T follicular helper cell (primary cell): ENCODE results near the gene CIBAR2.

Source experiments
- DNase-seq: peaks from one replicate; pipeline ENCODE4 v3.0.0-alpha.2; 2020; ENCODE audit warnings: low read depth
- total RNA-seq, 2 experiments: gene quantifications; one replicate each; lab custom pipeline; 2026; lab: John Stamatoyannopoulos, UW

CIBAR2 gene
- 0 reads per million in 2 experiments for total RNA-seq

GRCh38 chr16:85112364-85112763 lies at the start of gene CIBAR2:
CIBAR2 (minus strand) TSS chr16:85112472; CDS start chr16:85112352, 120 bp downstream.
- DNase-seq: no peak

GRCh38 chr16:85159179-85159980 lies 47.1 kb upstream of the CIBAR2 start:
- no peak for DNase-seq

GRCh38 chr16:85158743-85159178 lies 46.5 kb upstream of the CIBAR2 start:
- DNase-seq: no peak

DNA sequence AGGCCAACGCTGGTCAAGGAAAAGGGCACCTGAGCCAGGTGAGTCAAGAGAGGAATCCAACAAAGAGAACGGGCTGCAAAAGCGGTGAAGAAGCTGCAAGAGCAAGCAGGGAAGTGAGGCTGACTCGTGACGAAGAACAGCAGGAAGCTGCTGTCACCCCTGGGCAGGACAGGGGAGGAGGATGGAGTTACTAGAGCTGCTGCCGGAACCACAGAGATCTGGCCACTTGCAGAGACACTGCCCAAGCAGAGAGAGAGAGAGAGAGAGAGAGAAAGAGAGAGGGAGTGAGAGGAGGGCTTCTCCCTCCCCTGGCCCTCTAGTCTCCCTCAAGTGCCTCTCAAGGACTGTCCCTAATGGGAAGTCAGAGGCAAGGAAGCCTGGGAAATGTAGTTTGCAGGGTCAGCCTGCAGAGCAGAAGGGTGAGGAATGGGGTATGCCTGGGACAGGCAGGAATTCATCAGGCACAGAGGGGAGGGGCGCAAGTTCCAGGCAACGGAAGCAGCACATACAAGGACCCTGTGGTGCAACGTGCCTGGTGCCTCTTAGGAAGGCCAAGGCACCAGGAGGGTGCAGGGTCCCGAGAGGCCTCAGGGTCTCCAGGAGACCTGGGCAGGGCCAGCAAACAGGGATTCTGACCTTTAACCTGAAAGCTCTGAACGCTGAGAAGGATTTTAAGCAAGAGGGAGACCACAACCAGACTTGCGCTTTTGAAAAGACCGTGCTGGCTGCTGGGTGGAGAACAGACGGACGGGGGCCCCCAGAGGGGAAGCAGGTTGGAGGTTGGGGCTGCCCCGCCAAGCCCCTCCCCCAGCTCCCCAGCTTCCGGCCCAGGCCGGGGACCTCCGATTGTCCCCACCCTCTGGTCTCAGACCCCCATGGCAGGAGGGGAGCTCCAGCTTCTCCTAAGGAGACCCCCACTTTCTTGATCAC lies 45.8 kb upstream of the CIBAR2 start:
- DNase-seq: no peak

DNA sequence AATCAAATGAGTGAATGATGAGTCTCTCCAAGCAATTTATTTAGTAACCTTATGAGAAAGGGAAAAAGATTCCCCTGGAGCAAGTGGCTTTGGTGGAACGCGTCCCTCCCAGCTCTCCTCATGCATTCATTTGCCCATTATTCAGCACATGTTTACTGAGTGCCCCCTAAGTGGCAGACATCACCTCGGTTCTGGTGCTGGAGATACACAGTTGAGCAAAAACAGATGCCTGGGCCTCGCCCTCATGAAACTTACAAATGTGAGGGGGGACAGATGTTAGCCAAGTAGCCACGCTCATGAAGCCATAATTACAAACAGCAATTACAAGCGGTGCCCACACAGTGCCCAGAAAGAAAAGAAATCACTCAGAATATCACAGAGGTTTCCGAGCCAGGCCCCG lies 45.1 kb upstream of the CIBAR2 start:
- no peak for DNase-seq

GRCh38 chr16:85156869-85157268 lies 44.6 kb upstream of the CIBAR2 start:
- no peak for DNase-seq

GRCh38 chr16:85156440-85156839 lies 44.2 kb upstream of the CIBAR2 start:
- DNase-seq: no peak

DNA sequence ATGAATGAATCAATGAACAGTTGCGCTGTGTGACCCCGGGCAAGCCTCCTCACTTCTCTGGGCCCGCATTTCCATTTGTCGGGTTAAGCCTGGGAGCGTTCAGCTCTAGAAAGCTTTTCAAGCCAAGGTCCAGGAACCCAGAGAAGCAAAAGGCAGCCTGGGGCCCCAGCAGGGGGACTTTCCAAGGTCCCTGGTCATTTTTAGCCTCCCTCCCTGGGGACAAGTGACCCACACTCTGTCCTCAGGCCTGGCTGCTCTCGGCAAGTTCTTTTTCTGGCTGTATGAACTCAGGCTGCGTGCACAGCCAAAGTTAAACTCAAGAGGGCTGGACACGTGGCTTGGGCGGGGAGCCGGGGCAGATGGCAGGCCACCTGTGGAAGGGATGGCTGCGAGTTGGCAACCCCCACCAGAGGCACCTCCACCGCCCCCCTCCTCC lies 41.4 kb upstream of the CIBAR2 start:
- DNase-seq: no peak

- no peak for DNase-seq
Measured at GRCh38 chr16:85153046-85153445, 40.8 kb upstream of the CIBAR2 start.

- DNase-seq: no peak
Measured at GRCh38 chr16:85152414-85153030, 40.2 kb upstream of the CIBAR2 start.

GRCh38 chr16:85151603-85152413 lies 39.5 kb upstream of the CIBAR2 start:
- no peak for DNase-seq

DNA sequence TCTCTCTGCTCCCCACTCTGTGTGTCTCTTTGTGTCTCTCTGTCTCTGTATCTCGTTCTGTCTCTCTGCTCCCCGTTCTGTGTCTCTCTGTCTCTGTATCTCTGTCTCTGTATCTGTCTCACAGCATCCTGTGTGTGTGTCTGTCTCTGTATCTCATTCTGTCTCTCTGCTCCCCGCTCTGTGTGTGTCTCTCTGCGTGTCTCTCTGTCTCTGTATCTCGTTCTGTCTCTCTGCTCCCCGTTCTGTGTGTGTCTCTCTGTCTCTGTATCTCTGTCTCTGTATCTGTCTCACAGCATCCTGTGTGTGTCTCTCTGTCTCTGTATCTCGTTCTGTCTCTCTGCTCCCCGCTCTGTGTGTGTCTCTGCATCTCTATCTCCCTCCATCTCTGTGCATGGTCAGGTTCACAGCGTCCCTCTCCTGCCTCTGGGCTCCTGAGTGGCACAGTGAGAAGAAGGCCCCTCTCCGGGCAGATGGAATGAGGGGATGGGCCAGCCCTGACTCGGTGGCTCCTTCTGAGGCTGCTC lies 38.9 kb upstream of the CIBAR2 start:
- no peak for DNase-seq

GRCh38 chr16:85150331-85150940 lies 38.2 kb upstream of the CIBAR2 start:
- DNase-seq: no peak

DNA sequence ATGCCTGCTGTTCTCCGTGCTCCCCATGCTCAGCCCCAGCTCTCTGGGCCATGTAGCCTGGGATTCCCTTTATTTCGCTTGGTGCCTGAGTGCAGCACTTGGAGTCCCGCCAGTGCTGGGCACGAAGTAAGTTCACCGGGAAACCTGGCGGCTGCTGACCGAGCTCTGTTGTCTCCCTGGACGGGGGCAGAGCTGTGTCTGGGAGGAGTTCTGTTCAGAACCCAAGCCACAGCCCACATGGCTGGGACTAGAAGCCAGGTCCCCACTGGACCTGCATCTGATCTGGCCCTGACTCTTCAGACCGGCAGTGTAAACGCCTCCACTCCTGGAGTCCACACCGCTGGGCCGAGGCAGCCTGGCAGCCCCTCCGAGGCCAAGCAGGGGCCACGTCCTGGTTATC lies 37.5 kb upstream of the CIBAR2 start:
- no peak for DNase-seq

DNA sequence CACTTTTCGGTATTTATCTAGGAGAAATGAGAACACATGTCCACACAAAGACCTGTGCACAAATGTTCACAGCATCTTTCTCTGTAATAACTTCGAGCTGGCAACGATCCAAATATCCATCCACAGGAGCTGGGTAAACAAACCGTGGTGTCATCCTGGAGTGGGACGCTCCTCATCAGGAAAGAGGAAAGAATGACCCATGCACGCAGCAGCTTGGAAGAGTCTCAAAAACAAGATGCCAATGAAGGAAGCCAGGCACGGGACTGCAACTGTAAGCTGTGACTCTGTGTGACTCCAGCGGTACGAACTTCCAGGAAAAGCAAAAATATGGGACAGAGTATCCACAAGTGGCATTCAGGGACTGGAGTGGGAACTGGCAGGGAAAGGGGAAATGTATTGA lies 36.7 kb upstream of the CIBAR2 start:
- no peak for DNase-seq

DNA sequence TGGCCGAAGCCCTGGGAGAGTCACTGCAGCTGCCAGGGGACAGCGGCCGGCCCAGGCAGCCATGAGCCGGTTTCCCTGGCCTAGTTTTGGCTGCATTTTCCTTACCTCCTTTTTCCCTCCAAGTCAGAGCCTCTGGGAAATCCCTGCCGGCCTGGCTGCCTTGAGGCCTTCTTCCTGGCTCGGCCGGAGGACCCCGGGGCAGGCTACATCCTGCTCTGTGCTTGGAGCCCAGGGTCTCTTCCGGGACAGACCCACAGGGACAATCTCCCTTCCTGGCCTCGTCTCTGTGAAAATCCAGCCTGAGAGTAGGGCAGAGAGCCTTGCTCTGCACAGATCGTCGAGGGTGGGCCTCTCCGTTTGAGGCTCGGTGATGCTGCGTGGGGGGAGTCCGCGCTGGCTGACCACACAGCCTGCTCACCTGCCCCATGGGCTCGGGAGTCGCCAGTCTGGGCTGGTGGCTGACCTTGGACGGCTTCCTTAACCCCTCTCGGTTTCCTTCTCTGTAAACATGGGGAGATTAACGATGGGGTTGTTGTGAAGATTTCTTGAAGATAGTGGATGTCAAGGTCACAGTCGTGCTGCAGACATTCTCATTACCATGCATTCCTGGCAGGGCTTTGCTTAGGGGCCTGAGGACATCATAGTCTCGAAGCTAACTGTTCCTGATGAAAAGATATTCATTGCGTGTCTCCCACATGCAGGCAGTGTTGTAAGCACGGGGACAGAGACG lies 34.8 kb upstream of the CIBAR2 start:
- no peak for DNase-seq

- no peak for DNase-seq
Measured at GRCh38 chr16:85146532-85146797, 34.2 kb upstream of the CIBAR2 start.

- DNase-seq: no peak
Measured at GRCh38 chr16:85145734-85146531, 33.7 kb upstream of the CIBAR2 start.

GRCh38 chr16:85145188-85145587 lies 32.9 kb upstream of the CIBAR2 start:
- no peak for DNase-seq
